Suprapubic skin (tissue), 4 donors: ENCODE results near the gene EVA1A.

Source experiments
- EP300 ChIP-seq: sonication (generic); formaldehyde crosslinking; IDR thresholded peaks from one replicate; pipeline ENCODE4 v1.6.1; 2017; ENCODE audit warnings: antibody characterized with exemption
- POLR2A ChIP-seq, 2 donors: fragments of 450-650 bp; IDR thresholded peaks; one replicate each; pipeline ENCODE4 v1.6.1; 2017; ENCODE audit warnings: antibody characterized with exemption in 2 of 2, mild to moderate bottlenecking in 2 of 2, moderate library complexity in 2 of 2
- POLR2AphosphoS5 ChIP-seq, 3 donors: sonication (generic); formaldehyde crosslinking; IDR thresholded peaks; one replicate each; pipeline ENCODE4 v1.6.1; 2017; ENCODE audit warnings: antibody characterized with exemption in 3 of 3
- TF ChIP-seq, protein P1 (sequence below), 2 donors: fragments of 200-600 bp in 1 of 2; fragments of 450-650 bp in 1 of 2; sonication (generic) in 1 of 2; IDR thresholded peaks; one replicate each; pipeline ENCODE4 v1.5.1; 2016 to 2019; ENCODE audit warnings: antibody characterized with exemption in 2 of 2, mild to moderate bottlenecking in 1 of 2, moderate library complexity in 1 of 2

DNA sequence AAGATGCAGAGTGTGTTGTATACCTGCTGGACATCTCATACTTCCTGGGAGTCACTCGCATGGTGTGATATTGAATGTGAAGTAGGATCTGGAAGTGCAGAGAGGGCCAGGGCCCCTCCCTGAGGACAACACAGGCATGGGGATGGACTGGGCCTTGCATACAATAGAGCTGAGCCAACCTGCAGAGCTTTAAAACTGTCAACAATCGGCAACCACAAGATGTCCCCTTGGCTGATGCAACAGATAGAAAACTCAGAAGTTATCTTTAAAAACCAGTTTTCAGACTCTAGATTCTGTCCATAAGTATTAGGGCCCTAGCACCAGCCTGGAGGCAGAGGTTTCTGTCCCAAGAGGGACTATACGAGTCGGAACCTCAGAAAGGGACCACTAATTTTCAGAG is 19.7 kb downstream of the EVA1A start:
- TF ChIP-seq, protein P1, sequence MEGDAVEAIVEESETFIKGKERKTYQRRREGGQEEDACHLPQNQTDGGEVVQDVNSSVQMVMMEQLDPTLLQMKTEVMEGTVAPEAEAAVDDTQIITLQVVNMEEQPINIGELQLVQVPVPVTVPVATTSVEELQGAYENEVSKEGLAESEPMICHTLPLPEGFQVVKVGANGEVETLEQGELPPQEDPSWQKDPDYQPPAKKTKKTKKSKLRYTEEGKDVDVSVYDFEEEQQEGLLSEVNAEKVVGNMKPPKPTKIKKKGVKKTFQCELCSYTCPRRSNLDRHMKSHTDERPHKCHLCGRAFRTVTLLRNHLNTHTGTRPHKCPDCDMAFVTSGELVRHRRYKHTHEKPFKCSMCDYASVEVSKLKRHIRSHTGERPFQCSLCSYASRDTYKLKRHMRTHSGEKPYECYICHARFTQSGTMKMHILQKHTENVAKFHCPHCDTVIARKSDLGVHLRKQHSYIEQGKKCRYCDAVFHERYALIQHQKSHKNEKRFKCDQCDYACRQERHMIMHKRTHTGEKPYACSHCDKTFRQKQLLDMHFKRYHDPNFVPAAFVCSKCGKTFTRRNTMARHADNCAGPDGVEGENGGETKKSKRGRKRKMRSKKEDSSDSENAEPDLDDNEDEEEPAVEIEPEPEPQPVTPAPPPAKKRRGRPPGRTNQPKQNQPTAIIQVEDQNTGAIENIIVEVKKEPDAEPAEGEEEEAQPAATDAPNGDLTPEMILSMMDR (IDR thresholded peaks at IDR 0.05) = no peak
- no peak for TF ChIP-seq EP300
- no peak for TF ChIP-seq POLR2AphosphoS5 (IDR thresholded peaks at IDR 0.05)
- no peak for TF ChIP-seq POLR2A (IDR thresholded peaks at IDR 0.05)
